Stomach (tissue), 9 donors: ENCODE measurements around the gene FAM227B. TPM values are rescaled to one million over a fixed set of nuclear protein-coding genes. Genes with fewer than 3 reads are reported as not detected.

Experiments
- DNase-seq, 2 donors: peaks; one replicate each; pipeline versions ENCODE4 v3.0.0 to v3.0.0-alpha.2; 2013 to 2019
- H3K27ac ChIP-seq, 5 donors: fragments of 200-600 bp in 4 of 5; sonication (generic) in 4 of 5; one replicate each; pipeline ENCODE4 v1.5.1; 2013 to 2019; ENCODE audit warnings: mild to moderate bottlenecking in 1 of 5, moderate library complexity in 1 of 5
- H3K27me3 ChIP-seq, 3 donors: fragments of 200-600 bp; sonication (generic); one replicate each; pipeline ENCODE4 v1.5.1; 2017 to 2019; ENCODE audit warnings: mixed run types in 1 of 3
- H3K36me3 ChIP-seq, 4 donors: fragments of 200-600 bp; sonication (generic); 1 replicate in 3 of 4; 2 replicates in 1 of 4; pipeline ENCODE4 v1.5.1; 2016 to 2019
- H3K4me1 ChIP-seq, 4 donors: fragments of 200-600 bp; sonication (generic); one replicate each; pipeline ENCODE4 v1.5.1; 2016 to 2019
- H3K4me3 ChIP-seq, 4 donors: fragments of 200-600 bp; sonication (generic) in 3 of 4; one replicate each; pipeline ENCODE4 v1.5.1; 2016 to 2019; ENCODE audit warnings: mild to moderate bottlenecking in 1 of 4
- H3K9me3 ChIP-seq, 4 donors: fragments of 200-600 bp; sonication (generic); one replicate each; pipeline ENCODE4 v1.5.1; 2016 to 2019
- CTCF ChIP-seq, 7 experiments: fragments of 450-650 bp in 4 of 7; fragments of 200-600 bp in 3 of 7; sonication (generic) in 3 of 7; IDR thresholded peaks; one replicate each; pipeline ENCODE4 v1.5.1; 2016 to 2019; ENCODE audit warnings: antibody characterized with exemption in 7 of 7, control low read depth in 2 of 7, mild to moderate bottlenecking in 1 of 7
- EP300 ChIP-seq: sonication (generic); formaldehyde crosslinking; IDR thresholded peaks from one replicate; pipeline ENCODE4 v1.6.1; 2017; ENCODE audit warnings: antibody characterized with exemption
- POLR2A ChIP-seq, 4 donors: fragments of 450-650 bp; IDR thresholded peaks; one replicate each; pipeline ENCODE4 v1.6.1; 2016; ENCODE audit warnings: antibody characterized with exemption in 4 of 4, control low read depth in 2 of 4, mild to moderate bottlenecking in 1 of 4, moderate library complexity in 1 of 4
- POLR2AphosphoS5 ChIP-seq, 3 donors: sonication (generic); formaldehyde crosslinking; IDR thresholded peaks; one replicate each; pipeline ENCODE4 v1.6.1; 2016; ENCODE audit warnings: antibody characterized with exemption in 3 of 3
- WGBS, 5 donors: extraction: QIAGEN DNeasy Blood & Tissue Kit in 3 of 5; methylation state at CpG; one replicate each; pipeline versions ENCODE4 v1.1.5 to v1.1.7; 2013 to 2018; 5-methylcytosine and 5-hydroxymethylcytosine counted together
- intact Hi-C: fragments of 100-400 bp; cut with DNase I; formaldehyde crosslinking; loops from one replicate; pipeline ENCODE4 v1.15.1; 2023; ENCODE audit warnings: low total_unique reads
- polyA plus RNA-seq, 3 donors: library from polyadenylated mRNA; stranded (reverse); fragments of 200-250 nt; gene quantifications; one replicate each; pipeline ENCODE4 v1.2.3, GENCODE V29; 2013
- total RNA-seq, 5 donors: library from RNA; depleted of rRNA; stranded (reverse); fragments of >200 nt; gene quantifications; one replicate each; pipeline versions ENCODE4 v1.1.0 to v1.2.3, GENCODE V29; 2014 to 2016
- donor health status: healthy with polysubstance abuse.
- donor health status: Bipolar disorder and iron deficiency.
- donor health status: healthy.

FAM227B gene
- total and polyA plus RNA-seq, 8 donors: 1.3 to 7.1 (median 2.9) TPM; not detected in 1

GRCh38 chr15:49282366-49282765 lies 338.3 kb downstream of the FAM227B start:
- 90 to 93% (median 92%) methylated on average over 1 of the region's 1 CpG for WGBS, 5 donors
- Histone ChIP-seq H3K27me3 (no peaks in the 10 kb centered on the region), H3K4me3 (no peak overlapping the region), H3K36me3 (peaks cover 7 to 56% (median 41%) of the 10 kb centered on the region in 4 donors), H3K4me1 (no peaks in the 10 kb centered on the region), H3K27ac (no peak overlapping the region), H3K9me3 (no peaks in the 10 kb centered on the region)
- no peak for TF ChIP-seq EP300
- no peak for TF ChIP-seq CTCF (IDR thresholded peaks at IDR 0.05)
- no peak for TF ChIP-seq POLR2AphosphoS5 (IDR thresholded peaks at IDR 0.05)
- no peak for TF ChIP-seq POLR2A (IDR thresholded peaks at IDR 0.05)
- DNase-seq: no peak
- intact Hi-C loops: no loop called here

- 92 to 97% (median 94%) methylated on average over 4 of the region's 4 CpGs for WGBS, 5 donors
- no peak for DNase-seq
These were observed 340.8 kb downstream of the FAM227B start for GRCh38 chr15:49279521-49280456.

GRCh38 chr15:49278751-49279150 lies 341.9 kb downstream of the FAM227B start:
- TF ChIP-seq POLR2AphosphoS5 (IDR thresholded peaks at IDR 0.05): no peak
- no peak for TF ChIP-seq EP300
- no peak for TF ChIP-seq POLR2A (IDR thresholded peaks at IDR 0.05)
- TF ChIP-seq CTCF (IDR thresholded peaks at IDR 0.05): no peak
- intact Hi-C loops: no loop called here
- H3K36me3 ChIP-seq: peaks cover 6 to 42% (median 19%) of the 10 kb centered on the region in 4 donors

More at GRCh38 chr15:49279521-49280456, 340.8 kb downstream of the FAM227B start:
- H3K4me3 ChIP-seq: no peak overlapping the region
- TF ChIP-seq POLR2AphosphoS5 (IDR thresholded peaks at IDR 0.05): no peak
- no peak for TF ChIP-seq EP300
- no peak for TF ChIP-seq POLR2A (IDR thresholded peaks at IDR 0.05)
- TF ChIP-seq CTCF (IDR thresholded peaks at IDR 0.05): no peak
- intact Hi-C loops: no loop called here
- H3K9me3 ChIP-seq: no peaks in the 10 kb centered on the region
- no peak overlapping the region for H3K27ac ChIP-seq
- peaks cover 7 to 48% (median 30%) of the 10 kb centered on the region in 4 donors for H3K36me3 ChIP-seq
- no peaks in the 10 kb centered on the region for H3K4me1 ChIP-seq
- H3K27me3 ChIP-seq: no peaks in the 10 kb centered on the region

More at GRCh38 chr15:49278751-49279150, 341.9 kb downstream of the FAM227B start:
- H3K4me1 ChIP-seq: peaks cover 0 to 3% (median 0%) of the 10 kb centered on the region in 4 donors
- no peaks in the 10 kb centered on the region for H3K9me3 ChIP-seq
- H3K27ac ChIP-seq: no peak overlapping the region
- WGBS, 5 donors: 91 to 99% (median 97%) methylated on average over 5 of the region's 5 CpGs
- DNase-seq: no peak
- H3K4me3 ChIP-seq: no peak overlapping the region
- H3K27me3 ChIP-seq: no peaks in the 10 kb centered on the region

Other genes with a start within 250 kb of the FAM227B start
- gene FGF7, start 197.6 kb downstream of the FAM227B start, total RNA-seq: 10 to 100 TPM in 4 of 5 donors, 1 to 10 TPM in 1; 2.6 to 55.1 (median 33.9) TPM
- 10 to 100 TPM in 2 of 3 donors, 1 to 10 TPM in 1; 5.7 to 35.8 (median 26.3) TPM for gene FGF7, start 197.6 kb downstream of the FAM227B start, polyA plus RNA-seq
- gene DTWD1, start 230 bp upstream of the FAM227B start, total RNA-seq: 10 to 100 TPM in 3 of 5 donors, 1 to 10 TPM in 2; 2.9 to 45.0 (median 12.9) TPM
- gene DTWD1, start 230 bp upstream of the FAM227B start, polyA plus RNA-seq: 10 to 100 TPM; 18.2 to 26.6 (median 21.4) TPM